ENCODE data around the gene FLVCR2. TPM values are rescaled to one million over a fixed set of nuclear protein-coding genes. Genes with fewer than 3 reads are reported as not detected.

The FLVCR2 gene
- total and polyA plus RNA-seq, 2 of the 13 experiments (the other 11 are each of a cell fraction or from before 2014, with no cell fraction given) = 9.9 to 10.5 TPM

- TF ChIP-seq ZNF512B (CRISPR knock-in tag; IDR thresholded peaks at IDR 0.05; ENCODE audit: borderline replicate concordance) (no peak), SP2 (CRISPR knock-in tag; IDR thresholded peaks at IDR 0.05) (no peak), AKAP8 (CRISPR knock-in tag; IDR thresholded peaks at IDR 0.05) (no peak), ZNF891 (CRISPR knock-in tag; IDR thresholded peaks at IDR 0.05) (0 out of 2 replicates have a peak, but pooled peaks have one; percentile 23), MYC (CRISPR knock-in tag; IDR thresholded peaks at IDR 0.05; ENCODE audit: borderline replicate concordance) (no peak), ZNF333 (CRISPR knock-in tag; IDR thresholded peaks at IDR 0.05; ENCODE audit: borderline replicate concordance) (no peak), ZKSCAN5 (CRISPR knock-in tag; IDR thresholded peaks at IDR 0.05) (no peak), ZNF282 (IDR thresholded peaks at IDR 0.05; ENCODE audit: partially characterized antibody) (no peak), TARDBP (CRISPR knock-in tag; IDR thresholded peaks at IDR 0.05) (no peak), ZBTB7B (CRISPR knock-in tag; IDR thresholded peaks at IDR 0.05) (no peak), HBP1 (CRISPR knock-in tag; IDR thresholded peaks at IDR 0.05; ENCODE audit: low read depth) (no peak), HOXA3 (CRISPR knock-in tag; IDR thresholded peaks at IDR 0.05) (no peak; the same call in 1 of the 2 replicates), ZNF180 (CRISPR knock-in tag; IDR thresholded peaks at IDR 0.05; ENCODE audit: borderline replicate concordance, low read depth) (no peak), FIP1L1 (IDR thresholded peaks at IDR 0.05; ENCODE audit: borderline replicate concordance, insufficient read depth, low read depth, low read length) (no peak), BCL6 (CRISPR knock-in tag; IDR thresholded peaks at IDR 0.05) (0 out of 2 replicates have a peak, but pooled peaks have one; percentile 24), ZNF263 (CRISPR knock-in tag; IDR thresholded peaks at IDR 0.05) (0 out of 2 replicates have a peak, but pooled peaks have one; percentile 15), ZNF280D (CRISPR knock-in tag; IDR thresholded peaks at IDR 0.05) (no peak), GATAD1 (CRISPR knock-in tag; IDR thresholded peaks at IDR 0.05) (no peak), ZSCAN21 (CRISPR knock-in tag; IDR thresholded peaks at IDR 0.05; ENCODE audit: borderline replicate concordance) (no peak), ZNF513 (CRISPR knock-in tag; conservative IDR thresholded peaks at IDR 0.05) (no peak), ARNTL (CRISPR knock-in tag; IDR thresholded peaks at IDR 0.05) (no peak)
Measured at GRCh38 chr14:75539561-75540478, 38.6 kb upstream of the FLVCR2 start (continued).

Data from HepG2 (cell line).